Sigmoid colon (tissue), 4 donors: Measurements from ENCODE around the gene CD44.

Source experiments
- CTCF ChIP-seq, 4 experiments: fragments of 450-650 bp in 3 of 4; fragments of 200-600 bp in 1 of 4; IDR thresholded peaks; one replicate each; pipeline ENCODE4 v1.5.1; 2016 to 2019; ENCODE audit warnings: antibody characterized with exemption in 4 of 4, mild to moderate bottlenecking in 3 of 4, moderate library complexity in 2 of 4
- EP300 ChIP-seq, 4 donors: sonication (generic); formaldehyde crosslinking; IDR thresholded peaks; one replicate each; pipeline ENCODE4 v1.6.1; 2017; ENCODE audit warnings: antibody characterized with exemption in 4 of 4
- POLR2A ChIP-seq, 2 donors: fragments of 450-650 bp; IDR thresholded peaks; one replicate each; pipeline ENCODE4 v1.6.1; 2016; ENCODE audit warnings: antibody characterized with exemption in 2 of 2, mild to moderate bottlenecking in 2 of 2, moderate library complexity in 2 of 2
- POLR2AphosphoS5 ChIP-seq, 4 donors: sonication (generic); formaldehyde crosslinking; IDR thresholded peaks; one replicate each; pipeline ENCODE4 v1.6.1; 2017; ENCODE audit warnings: antibody characterized with exemption in 4 of 4

GRCh38 chr11:35103366-35104208, 35.4 kb upstream of the CD44 start:
- TF ChIP-seq CTCF (IDR thresholded peaks at IDR 0.05) (no peak), POLR2A (IDR thresholded peaks at IDR 0.05) (no peak), EP300 (IDR thresholded peaks at IDR 0.05) (no peak), POLR2AphosphoS5 (IDR thresholded peaks at IDR 0.05) (no peak)
